Astrocyte of the cerebellum (primary cell): ENCODE data around the gene PCSK1N.

Experiments
- DNase-seq: peaks from one replicate; pipeline ENCODE4 v3.0.0-alpha.2; 2011; ENCODE audit warnings: low read depth
- H3K4me3 ChIP-seq: 2 replicates; pipeline ENCODE4 v1.5.1; 2011; ENCODE audit warnings: mild to moderate bottlenecking, low read depth, low read length, moderate library complexity
- CTCF ChIP-seq: IDR thresholded peaks from 2 replicates; pipeline ENCODE4 v1.5.1; 2012; ENCODE audit warnings: low read length, low read depth, moderate library complexity, mild to moderate bottlenecking; ENCODE audit errors: missing control alignments
- in situ Hi-C: cut with HindIII; loops from 2 replicates; pipeline ENCODE4 v1.10.0; 2017; ENCODE audit warnings: low sequenced_read_pairs

PCSK1N gene

GRCh38 chrX:48790477-48790876 is 44.9 kb downstream of the PCSK1N start:
- in situ Hi-C loops = no loop called here
- DNase-seq = no peak
- H3K4me3 ChIP-seq = no peak overlapping the region
- no peak for TF ChIP-seq CTCF

- H3K4me3 ChIP-seq = no peak overlapping the region
Measured at GRCh38 chrX:48789366-48790220, 45.8 kb downstream of the PCSK1N start.

GRCh38 chrX:48787505-48788443 is 47.6 kb downstream of the PCSK1N start:
- no peak for DNase-seq
- in situ Hi-C loops = no loop called here
- no peak overlapping the region for H3K4me3 ChIP-seq
- TF ChIP-seq CTCF = no peak

More at GRCh38 chrX:48789366-48790220, 45.8 kb downstream of the PCSK1N start:
- no peak for TF ChIP-seq CTCF
- in situ Hi-C loops = no loop called here
- no peak for DNase-seq

GRCh38 chrX:48786825-48787504 is 48.4 kb downstream of the PCSK1N start:
- TF ChIP-seq CTCF = no peak
- H3K4me3 ChIP-seq = no peak overlapping the region
- no peak for DNase-seq
- in situ Hi-C loops = no loop called here

GRCh38 chrX:48786341-48786800 is 49.0 kb downstream of the PCSK1N start, which contains the start of gene GATA1:
Gene GATA1, plus strand, starts transcription at chrX:48786590. Its CDS starts 4,520 bp downstream, at chrX:48791110.
- in situ Hi-C loops = no loop called here
- no peak within 1 kb of the TSS for H3K4me3 ChIP-seq
- TF ChIP-seq CTCF = no peak
- DNase-seq = no peak
